ENCODE data around the gene BAIAP3. TPM values are rescaled to one million over a fixed set of nuclear protein-coding genes. Genes with fewer than 3 reads are reported as not detected.
"Not testable (repeated sequence)": the region's sequence is repeated elsewhere in the genome, so short reads cannot be mapped to it uniquely, and the experiment has no call there.

Gene BAIAP3
- total RNA-seq, result 10 to 100 TPM; 27.4 to 31.2 TPM

- Mint-ChIP-seq H3K9me3 (no peaks in the 10 kb centered on the region), H3K4me3 (no peak within 1 kb of the TSS), H3K4me1 (peaks cover 3% of the 10 kb centered on the region), H3K27me3 (peaks cover 32% of the 10 kb centered on the region), H3K27ac (no peak within 1 kb of the TSS), H3K36me3 (no peaks in the 10 kb centered on the region)
- POLR2A ChIA-PET, result interaction anchor here (1.0 to 2.2 kb wide), 3 partner anchors 10 to 24 kb away, joined by 4 to 9 read pairs (median 4); partner anchors contain the start of gene UBE2I
- DNase-seq (peak; percentile 77), ATAC-seq (ENCODE audit: low read depth) (peak; percentile 53)
These were observed at the start of gene BAIAP3 for GRCh38 chr16:1333149-1333812. Gene BAIAP3, plus strand, starts transcription at chr16:1333645. Its CDS starts 4,905 bp downstream, at chr16:1338550.

- Mint-ChIP-seq H3K9me3 (no peaks in the 10 kb centered on the region), H3K4me3 (no peak overlapping the region), H3K4me1 (peaks cover 1% of the 10 kb centered on the region), H3K36me3 (no peaks in the 10 kb centered on the region), H3K27me3 (peaks cover 5% of the 10 kb centered on the region), H3K27ac (no peak overlapping the region)
- DNase-seq (no peak), ATAC-seq (ENCODE audit: low read depth) (no peak)
- POLR2A ChIA-PET, result interaction anchor here (0.5 kb wide), 1 partner anchor 137 kb away, joined by 6 read pairs; no protein-coding TSS in a partner anchor
These were observed 49.3 kb upstream of the BAIAP3 start for GRCh38 chr16:1283996-1284616.

GRCh38 chr16:1285669-1286512 is 47.6 kb upstream of the BAIAP3 start:
- Mint-ChIP-seq H3K27ac (no peak overlapping the region), H3K27me3 (peaks cover 20% of the 10 kb centered on the region), H3K36me3 (no peaks in the 10 kb centered on the region), H3K9me3 (no peaks in the 10 kb centered on the region), H3K4me3 (no peak overlapping the region), H3K4me1 (peaks cover 1% of the 10 kb centered on the region)
- POLR2A ChIA-PET, result no interaction called here
- ATAC-seq (ENCODE audit: low read depth), result no peak
- no peak for DNase-seq

GRCh38 chr16:1286513-1287094 is 46.8 kb upstream of the BAIAP3 start:
- peaks cover 1% of the 10 kb centered on the region for H3K4me1 Mint-ChIP-seq
- peaks cover 26% of the 10 kb centered on the region for H3K27me3 Mint-ChIP-seq
- no peaks in the 10 kb centered on the region for H3K9me3 Mint-ChIP-seq
- no peaks in the 10 kb centered on the region for H3K36me3 Mint-ChIP-seq
- ATAC-seq (ENCODE audit: low read depth), result no peak
- DNase-seq, result no peak
- H3K27ac Mint-ChIP-seq, result no peak overlapping the region
- no peak overlapping the region for H3K4me3 Mint-ChIP-seq
- POLR2A ChIA-PET, result no interaction called here

- POLR2A ChIA-PET, result no interaction called here
- Mint-ChIP-seq H3K4me3 (no peak overlapping the region), H3K27me3 (peaks cover 34% of the 10 kb centered on the region)
These were observed 45.3 kb upstream of the BAIAP3 start for GRCh38 chr16:1287982-1288670.

GRCh38 chr16:1288813-1289476 is 44.5 kb upstream of the BAIAP3 start:
- H3K27ac Mint-ChIP-seq, result no peak overlapping the region
- DNase-seq (no peak), ATAC-seq (ENCODE audit: low read depth) (no peak)
- no peak overlapping the region for H3K4me3 Mint-ChIP-seq
- H3K4me1 Mint-ChIP-seq, result no peaks in the 10 kb centered on the region
- no peaks in the 10 kb centered on the region for H3K9me3 Mint-ChIP-seq
- no peaks in the 10 kb centered on the region for H3K36me3 Mint-ChIP-seq
- H3K27me3 Mint-ChIP-seq, result peaks cover 37% of the 10 kb centered on the region
- POLR2A ChIA-PET, result no interaction called here

More at GRCh38 chr16:1287982-1288670, 45.3 kb upstream of the BAIAP3 start:
- Mint-ChIP-seq H3K36me3 (no peaks in the 10 kb centered on the region), H3K9me3 (no peaks in the 10 kb centered on the region), H3K27ac (no peak overlapping the region), H3K4me1 (peaks cover 1% of the 10 kb centered on the region)
- DNase-seq (no peak), ATAC-seq (ENCODE audit: low read depth) (no peak)

GRCh38 chr16:1289477-1289866 is 44.0 kb upstream of the BAIAP3 start:
- Mint-ChIP-seq H3K27me3 (peaks cover 37% of the 10 kb centered on the region), H3K4me1 (no peaks in the 10 kb centered on the region), H3K27ac (no peak overlapping the region), H3K9me3 (no peaks in the 10 kb centered on the region), H3K4me3 (no peak overlapping the region), H3K36me3 (no peaks in the 10 kb centered on the region)
- no peak for DNase-seq
- POLR2A ChIA-PET, result no interaction called here
- ATAC-seq (ENCODE audit: low read depth), result no peak

- ATAC-seq (ENCODE audit: low read depth), result no peak
- H3K27me3 Mint-ChIP-seq, result peaks cover 37% of the 10 kb centered on the region
- H3K36me3 Mint-ChIP-seq, result no peaks in the 10 kb centered on the region
- no peaks in the 10 kb centered on the region for H3K9me3 Mint-ChIP-seq
- H3K4me3 Mint-ChIP-seq, result no peak overlapping the region
- no peak overlapping the region for H3K27ac Mint-ChIP-seq
- H3K4me1 Mint-ChIP-seq, result no peaks in the 10 kb centered on the region
- POLR2A ChIA-PET, result interaction anchor here (0.6 kb wide), 1 partner anchor 14 kb away, joined by 3 read pairs; no protein-coding TSS in a partner anchor
- no peak for DNase-seq
These were observed 43.4 kb upstream of the BAIAP3 start for GRCh38 chr16:1290063-1290501.

- ATAC-seq (ENCODE audit: low read depth) (no peak), DNase-seq (no peak)
- no peaks in the 10 kb centered on the region for H3K4me1 Mint-ChIP-seq
- H3K36me3 Mint-ChIP-seq, result no peaks in the 10 kb centered on the region
- H3K27me3 Mint-ChIP-seq, result peaks cover 36% of the 10 kb centered on the region
- POLR2A ChIA-PET, result interaction anchor here (0.6 kb wide), 1 partner anchor 13 kb away, joined by 3 read pairs; no protein-coding TSS in a partner anchor
- no peak overlapping the region for H3K4me3 Mint-ChIP-seq
- no peak overlapping the region for H3K27ac Mint-ChIP-seq
- no peaks in the 10 kb centered on the region for H3K9me3 Mint-ChIP-seq
These were observed 42.4 kb upstream of the BAIAP3 start for GRCh38 chr16:1290860-1291575.

GRCh38 chr16:1291576-1291974 is 41.9 kb upstream of the BAIAP3 start:
- POLR2A ChIA-PET, result no interaction called here
- H3K27ac Mint-ChIP-seq, result no peak overlapping the region
- no peaks in the 10 kb centered on the region for H3K36me3 Mint-ChIP-seq
- no peaks in the 10 kb centered on the region for H3K9me3 Mint-ChIP-seq
- H3K4me3 Mint-ChIP-seq, result no peak overlapping the region
- no peak for DNase-seq
- peaks cover 37% of the 10 kb centered on the region for H3K27me3 Mint-ChIP-seq
- H3K4me1 Mint-ChIP-seq, result no peaks in the 10 kb centered on the region
- ATAC-seq (ENCODE audit: low read depth), result no peak

GRCh38 chr16:1292208-1292607 is 41.2 kb upstream of the BAIAP3 start:
- POLR2A ChIA-PET, result interaction anchor here (0.6 kb wide), 1 partner anchor 440 kb away, joined by 3 read pairs; no protein-coding TSS in a partner anchor
- H3K4me3 Mint-ChIP-seq; ATAC-seq (ENCODE audit: low read depth); H3K9me3 Mint-ChIP-seq; H3K4me1 Mint-ChIP-seq; H3K36me3 Mint-ChIP-seq; DNase-seq; H3K27ac Mint-ChIP-seq: not testable (repeated sequence)
- peaks cover 42% of the 10 kb centered on the region for H3K27me3 Mint-ChIP-seq

GRCh38 chr16:1292808-1293207 is 40.6 kb upstream of the BAIAP3 start:
- POLR2A ChIA-PET; ATAC-seq (ENCODE audit: low read depth); H3K27ac Mint-ChIP-seq; DNase-seq; H3K4me3 Mint-ChIP-seq; H3K4me1 Mint-ChIP-seq; H3K36me3 Mint-ChIP-seq; H3K9me3 Mint-ChIP-seq: not testable (repeated sequence)
- peaks cover 42% of the 10 kb centered on the region for H3K27me3 Mint-ChIP-seq

All from activated naive CD8-positive, alpha-beta T cell treated with anti-CD3 and anti-CD28 coated beads, Interleukin-2, amount 10 ng/mL, durations not matched to agents 7 days and 5 days (primary cell).